GM11168 (cell line): ENCODE results near the gene CYP46A1.
"Not testable (repeated sequence)": the region's sequence is repeated elsewhere in the genome, so short reads cannot be mapped to it uniquely, and the experiment has no call there.

ENCODE experiments used
- in situ Hi-C: fragments of 300-500 bp; cut with MboI; formaldehyde crosslinking; loops from one replicate; pipeline ENCODE4 v1.12.0; 2022; ENCODE audit warnings: low sequenced_read_pairs; ENCODE audit not compliant: unreplicated experiment

Gene CYP46A1

DNA sequence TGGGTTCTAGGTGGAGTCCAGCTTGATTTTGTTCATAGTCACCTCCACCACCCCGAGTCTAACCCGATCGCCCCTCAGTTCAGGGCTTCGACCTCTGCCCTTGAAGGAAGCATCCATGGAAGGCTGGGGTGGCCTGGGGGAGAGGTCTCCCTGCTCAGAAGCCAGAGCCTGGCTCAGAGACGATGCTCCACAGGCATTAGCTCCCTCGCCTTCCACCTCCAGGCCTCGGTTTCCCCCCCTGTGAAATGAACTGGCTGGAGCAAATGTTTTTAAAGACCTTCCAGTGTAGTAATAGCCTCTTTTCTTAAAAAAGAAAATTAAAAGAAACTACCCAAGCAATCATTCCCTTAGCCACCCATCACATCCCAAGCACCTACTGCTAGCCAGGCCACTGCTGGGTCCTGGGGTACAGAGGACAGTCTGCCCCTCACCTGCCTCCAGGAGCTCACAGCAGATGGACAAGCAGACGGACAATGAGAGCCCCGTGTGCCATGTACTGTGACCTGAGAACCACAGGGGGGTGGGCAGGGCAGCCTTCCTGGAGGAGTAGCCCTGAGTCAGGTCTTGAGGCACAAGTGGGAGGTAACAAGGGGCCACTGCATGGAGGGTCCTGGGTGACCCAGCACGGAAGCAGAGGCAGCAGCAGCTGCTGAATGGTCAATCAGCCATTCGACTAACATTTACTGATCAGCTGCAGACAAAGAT is 66.8 kb downstream of the CYP46A1 start:
- in situ Hi-C loops = no loop called here

DNA sequence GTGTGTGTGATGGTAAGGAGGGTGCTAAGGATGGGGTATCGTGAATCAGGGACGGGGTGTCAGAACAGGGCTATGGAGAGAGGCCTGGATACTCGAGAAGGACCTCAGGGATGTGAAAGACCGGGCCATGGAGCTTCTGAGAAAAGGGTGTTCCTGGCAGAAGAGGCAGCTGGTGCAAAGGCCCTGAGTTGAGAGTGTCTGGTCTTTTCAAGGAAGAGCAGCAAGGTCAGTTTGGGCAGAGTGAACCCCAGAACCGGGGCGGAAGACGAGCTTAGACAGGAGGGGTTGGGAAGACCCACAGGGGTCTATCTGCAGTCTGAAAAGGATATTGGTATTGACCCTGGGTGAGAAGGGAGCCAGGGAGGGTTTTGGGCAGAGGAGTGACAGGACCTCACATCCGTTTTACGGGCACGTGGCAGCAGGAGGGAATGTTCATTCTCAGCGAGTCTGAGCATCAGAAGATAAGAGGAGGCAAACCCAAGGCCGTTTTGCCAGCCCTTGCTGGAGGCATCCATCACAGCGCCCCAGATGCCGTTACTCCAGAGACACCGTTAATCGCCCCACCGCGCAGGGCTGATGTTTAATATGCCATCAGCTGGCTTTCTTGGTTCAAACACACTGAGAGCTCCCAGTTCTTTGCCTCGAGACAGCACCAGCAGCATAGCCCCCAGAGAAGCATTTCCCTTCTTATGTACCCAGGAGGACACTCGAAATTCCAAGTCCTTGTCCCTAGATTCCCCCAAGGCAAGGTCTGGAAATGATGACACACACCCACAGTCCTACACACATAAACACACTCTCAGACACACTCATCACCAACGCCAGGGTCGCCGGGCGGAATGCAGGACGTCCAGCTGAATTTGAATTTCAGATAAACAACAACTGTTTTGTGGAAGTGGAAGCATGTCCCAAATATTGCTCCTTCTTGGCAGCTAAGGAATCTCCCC is 67.7 kb downstream of the CYP46A1 start:
- in situ Hi-C loops = no loop called here

DNA sequence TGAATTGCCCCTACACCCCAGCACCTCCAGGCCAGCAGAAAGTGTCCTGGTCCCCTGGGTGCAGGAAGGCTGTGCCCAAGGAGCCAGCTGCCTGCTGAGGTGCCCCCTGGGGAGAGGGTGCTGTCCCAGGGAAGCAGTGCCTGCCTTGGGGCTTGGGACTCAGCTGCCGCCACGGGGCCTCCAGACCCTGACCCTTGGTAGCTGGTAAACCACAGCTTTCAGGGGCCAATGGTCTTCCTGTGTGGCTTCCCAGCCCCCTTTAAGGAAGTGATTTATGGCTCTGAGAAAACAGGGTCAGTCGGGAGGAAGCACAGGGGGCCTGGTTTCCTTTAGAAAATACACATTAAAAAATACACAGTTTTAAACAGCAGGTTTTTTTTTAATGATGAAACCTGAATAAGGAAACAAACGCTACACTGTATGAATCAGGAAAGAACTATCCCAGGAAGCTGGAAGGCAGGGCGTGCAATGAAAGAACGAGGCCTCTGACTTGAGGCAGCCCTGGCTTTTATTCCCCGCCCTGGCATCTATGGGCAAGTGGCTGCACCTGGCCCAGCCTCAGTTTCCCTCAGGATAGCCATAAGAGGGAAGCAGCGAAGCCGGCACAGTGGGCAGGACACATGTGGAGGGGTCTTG is 68.5 kb downstream of the CYP46A1 start:
- in situ Hi-C loops = no loop called here

DNA sequence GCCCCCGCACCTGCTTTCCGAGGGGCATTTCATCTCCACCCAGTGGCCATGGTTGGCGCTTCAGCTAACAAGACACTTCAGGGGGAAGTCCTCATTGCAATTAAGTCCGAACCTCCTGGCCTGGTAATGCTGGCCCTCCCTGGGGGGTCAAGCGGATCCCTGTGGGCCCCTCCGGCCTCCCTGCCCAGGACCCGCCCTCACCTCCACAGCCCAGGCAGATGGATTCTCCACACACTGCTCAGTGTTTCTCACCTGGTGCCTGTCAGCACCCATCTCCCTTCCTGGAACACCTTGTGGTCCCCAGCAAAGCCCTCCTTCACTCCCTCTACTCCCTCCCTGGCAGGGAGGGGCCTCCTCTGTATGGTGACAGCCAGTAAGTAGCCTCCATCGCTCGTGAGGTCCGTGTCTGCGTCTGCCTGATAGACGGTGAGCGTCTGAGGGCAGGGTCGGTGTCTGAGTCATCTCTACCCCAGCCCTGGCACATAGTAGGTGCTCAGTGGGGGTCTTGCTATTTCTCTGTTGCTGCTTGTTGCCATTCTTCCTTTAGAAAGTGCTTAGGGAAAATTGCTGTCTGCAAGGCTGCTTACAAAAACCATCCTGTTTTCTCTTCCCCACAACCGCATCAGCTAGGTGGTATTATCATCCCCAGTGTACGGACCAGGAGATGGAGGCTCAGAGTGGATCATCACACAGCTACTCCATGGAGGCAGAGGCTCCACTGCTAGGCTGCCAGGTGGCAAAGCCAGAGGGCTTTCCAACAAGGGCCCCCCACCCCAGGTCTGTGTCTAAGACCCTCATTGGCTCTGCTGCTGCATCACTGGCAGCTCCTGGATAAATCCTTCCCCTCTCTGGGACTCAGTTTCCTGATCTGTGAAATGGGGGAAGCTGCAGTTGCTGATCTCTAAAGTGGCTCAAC is 69.4 kb downstream of the CYP46A1 start:
- in situ Hi-C loops = no loop called here

DNA sequence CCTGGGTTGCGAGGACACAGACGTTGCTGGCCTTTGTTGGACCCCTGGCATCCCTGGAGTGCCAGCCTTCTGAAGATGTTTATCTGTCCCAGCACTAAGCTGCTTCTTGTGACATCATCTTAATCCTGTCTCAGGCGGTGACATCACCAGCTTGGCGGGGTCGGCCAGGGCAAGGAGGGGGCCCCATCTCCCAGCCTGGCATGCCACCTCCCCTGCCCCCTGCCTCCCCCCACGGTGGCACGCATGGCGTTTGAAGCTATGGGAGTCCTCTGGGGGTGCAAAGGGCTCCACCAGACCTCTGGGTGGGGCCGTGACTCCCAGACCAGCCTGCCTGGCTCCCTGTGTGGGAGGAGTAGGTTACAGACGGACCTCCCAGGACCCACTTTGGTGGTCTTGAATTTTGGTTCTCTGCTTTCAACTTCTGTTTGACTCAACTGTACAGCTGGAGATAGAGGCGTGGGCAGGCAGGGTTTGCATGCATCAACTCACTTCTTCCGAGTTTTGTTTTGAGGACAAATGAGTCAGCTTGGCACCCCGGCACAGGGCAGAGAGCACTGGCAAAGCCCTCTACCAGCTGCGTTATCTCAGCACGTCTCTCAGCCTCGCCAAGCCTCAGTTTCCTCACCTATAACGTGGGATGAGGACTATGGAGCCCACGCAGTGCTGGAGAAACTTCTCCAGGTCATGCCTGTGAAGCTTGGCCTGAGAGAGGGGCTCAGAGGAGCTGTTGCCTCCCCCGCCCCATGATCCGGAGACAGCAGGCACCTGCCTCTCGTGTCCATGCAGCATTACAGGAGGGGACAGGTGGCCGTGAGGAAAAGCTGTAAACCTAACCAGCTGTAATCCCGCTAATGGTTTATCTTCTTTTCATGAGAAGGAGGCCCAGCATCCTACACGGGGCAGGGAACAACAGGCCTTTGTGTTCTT is 70.3 kb downstream of the CYP46A1 start:
- in situ Hi-C loops = no loop called here

DNA sequence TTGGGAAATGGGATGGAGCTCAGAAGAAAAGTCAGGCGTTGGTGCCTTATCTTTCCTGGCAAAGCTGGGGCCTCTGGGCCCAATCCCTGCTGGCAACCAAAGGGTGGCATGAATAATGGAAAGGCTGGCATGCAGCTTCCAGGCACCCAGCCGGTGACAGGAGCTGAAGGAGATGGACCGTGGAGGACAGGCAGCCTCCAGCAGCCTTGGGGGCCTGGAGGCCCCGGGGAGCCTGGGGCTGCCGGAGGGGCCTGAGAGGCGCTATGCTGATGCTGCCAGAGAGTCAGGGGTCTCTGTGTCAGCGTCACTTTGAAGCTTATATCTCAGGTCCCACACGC is 70.9 kb downstream of the CYP46A1 start:
- in situ Hi-C loops = no loop called here

DNA sequence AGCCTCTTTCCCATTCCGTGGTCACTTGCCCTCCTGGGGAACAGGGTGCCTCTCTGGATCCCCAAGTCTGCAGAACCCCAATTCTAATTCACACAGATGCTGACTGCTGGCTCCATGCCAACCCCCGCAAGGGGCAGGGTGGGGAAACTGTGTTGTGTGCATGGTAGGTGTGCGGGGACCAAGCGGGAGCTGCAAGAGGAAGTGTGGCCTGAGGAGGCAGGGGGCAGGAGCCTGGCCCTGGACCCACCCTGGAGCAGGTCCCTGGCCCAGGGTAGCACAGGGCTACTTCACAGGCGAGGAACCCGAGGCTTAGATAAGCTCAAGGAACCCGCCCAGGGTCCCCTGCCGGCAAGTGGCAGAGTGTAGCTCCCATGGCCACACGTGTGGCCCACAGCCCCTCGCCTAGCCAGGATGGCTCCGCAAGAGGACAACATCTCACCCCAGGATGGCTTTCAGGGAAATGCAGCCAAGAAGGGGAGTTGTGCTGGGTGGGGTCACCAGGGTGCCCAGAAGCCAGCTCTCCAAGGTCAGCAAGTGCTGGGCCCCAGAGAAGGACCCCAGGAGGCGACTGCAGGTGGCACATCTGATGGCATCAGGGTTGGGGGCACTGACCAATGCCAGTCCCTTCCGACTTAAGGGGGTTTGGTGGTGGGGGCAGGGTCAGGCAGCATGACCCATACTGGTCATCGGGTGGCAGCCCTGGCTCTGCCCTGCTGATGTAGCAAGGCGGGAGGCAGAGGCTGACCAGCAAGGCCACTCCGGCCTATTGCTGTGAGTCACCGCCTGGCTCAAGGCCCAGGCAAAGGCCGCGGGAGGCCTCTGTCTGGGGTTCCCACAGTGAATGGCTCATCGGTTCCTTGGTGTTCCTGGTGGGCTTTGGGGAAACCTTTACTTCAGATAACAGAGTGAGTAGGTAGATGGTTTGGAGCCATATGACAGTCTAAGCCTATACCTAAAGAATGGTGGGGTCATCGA is 71.8 kb downstream of the CYP46A1 start:
- in situ Hi-C loops = no loop called here

DNA sequence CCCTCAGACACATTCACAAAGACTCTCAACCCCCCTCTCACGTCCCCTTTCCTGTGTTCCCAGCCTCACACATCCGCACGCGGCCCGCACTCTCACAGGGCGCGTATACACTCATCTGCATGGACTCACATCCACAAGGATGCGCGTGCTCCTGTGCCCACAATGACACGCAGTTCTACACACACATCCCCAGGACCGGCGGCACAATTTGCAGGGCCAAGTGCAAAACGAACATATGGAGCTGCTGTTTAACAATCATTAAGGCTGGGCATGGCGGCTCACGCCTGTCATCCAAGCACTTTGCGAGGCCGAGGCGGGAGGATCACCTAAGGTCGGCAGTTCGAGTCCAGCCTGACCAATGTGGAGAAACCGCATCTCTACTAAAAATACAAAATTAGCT is 72.7 kb downstream of the CYP46A1 start:
- in situ Hi-C loops = no loop called here

DNA sequence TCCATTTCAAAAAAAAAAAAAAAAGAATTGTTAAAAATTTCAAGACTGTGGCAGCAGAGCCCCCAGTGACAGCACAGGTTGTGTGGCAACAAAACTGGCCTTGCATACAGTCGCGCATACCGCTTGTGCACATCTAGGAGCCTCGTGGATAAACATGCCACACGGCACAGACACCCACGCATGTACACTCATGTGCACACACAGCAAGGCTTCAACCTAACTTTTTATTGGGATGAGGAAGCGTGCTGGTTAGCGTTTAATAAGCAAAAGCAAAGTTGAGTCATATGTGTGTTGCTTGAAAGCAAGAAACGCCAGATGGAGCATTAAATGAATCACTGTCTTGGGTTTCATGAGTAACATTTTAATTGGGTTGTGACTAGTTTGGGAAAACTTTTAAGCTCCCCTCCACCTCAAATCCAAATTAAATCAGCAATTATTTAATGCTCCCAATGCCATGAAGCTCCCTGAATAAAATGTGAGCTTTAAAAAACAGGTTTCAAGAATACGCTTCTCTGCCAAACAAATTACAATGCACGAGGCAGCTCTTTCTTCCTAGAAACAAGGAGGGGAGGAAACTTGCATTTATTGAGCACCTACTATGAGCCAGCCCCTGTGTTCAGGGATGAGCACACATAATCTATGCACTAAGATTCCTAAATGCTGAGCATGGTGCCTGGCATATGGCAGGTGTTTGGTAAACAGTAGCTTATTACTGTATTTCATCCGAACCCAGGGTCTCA is 73.4 kb downstream of the CYP46A1 start:
- in situ Hi-C loops = no loop called here

DNA sequence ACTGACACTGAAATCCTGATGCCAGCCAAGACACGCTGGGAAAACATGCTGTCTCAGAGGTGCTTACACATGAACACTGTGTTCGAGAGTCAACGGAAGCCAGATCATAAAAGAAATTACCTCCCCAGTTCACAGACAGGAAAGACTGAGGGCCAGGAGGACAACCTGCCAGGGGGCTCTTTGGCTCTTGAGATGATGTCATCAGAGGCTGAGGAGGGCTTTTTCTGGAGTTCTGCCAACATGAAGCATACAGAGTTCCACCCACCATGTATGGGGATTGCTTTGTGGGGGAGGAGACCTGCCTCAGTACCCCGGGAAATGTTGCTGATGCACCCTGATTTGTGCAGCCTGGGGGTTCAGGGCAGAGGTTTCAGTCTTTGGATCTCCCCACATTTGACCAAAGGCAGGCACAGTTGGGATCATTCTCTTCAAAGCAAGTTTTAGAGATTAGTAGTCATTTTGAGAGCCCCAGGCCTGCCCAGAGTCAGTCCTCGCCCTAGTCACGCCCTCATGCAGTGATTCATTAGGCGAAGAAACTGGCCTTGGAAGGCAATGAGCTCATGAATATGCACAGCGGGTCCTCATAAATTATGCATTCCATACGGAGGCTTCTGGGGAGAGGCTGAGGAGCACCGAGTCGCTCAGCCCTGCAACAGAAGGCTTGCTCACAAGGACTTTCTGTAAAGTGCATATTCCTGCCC is 74.2 kb downstream of the CYP46A1 start:
- in situ Hi-C loops = no loop called here

DNA sequence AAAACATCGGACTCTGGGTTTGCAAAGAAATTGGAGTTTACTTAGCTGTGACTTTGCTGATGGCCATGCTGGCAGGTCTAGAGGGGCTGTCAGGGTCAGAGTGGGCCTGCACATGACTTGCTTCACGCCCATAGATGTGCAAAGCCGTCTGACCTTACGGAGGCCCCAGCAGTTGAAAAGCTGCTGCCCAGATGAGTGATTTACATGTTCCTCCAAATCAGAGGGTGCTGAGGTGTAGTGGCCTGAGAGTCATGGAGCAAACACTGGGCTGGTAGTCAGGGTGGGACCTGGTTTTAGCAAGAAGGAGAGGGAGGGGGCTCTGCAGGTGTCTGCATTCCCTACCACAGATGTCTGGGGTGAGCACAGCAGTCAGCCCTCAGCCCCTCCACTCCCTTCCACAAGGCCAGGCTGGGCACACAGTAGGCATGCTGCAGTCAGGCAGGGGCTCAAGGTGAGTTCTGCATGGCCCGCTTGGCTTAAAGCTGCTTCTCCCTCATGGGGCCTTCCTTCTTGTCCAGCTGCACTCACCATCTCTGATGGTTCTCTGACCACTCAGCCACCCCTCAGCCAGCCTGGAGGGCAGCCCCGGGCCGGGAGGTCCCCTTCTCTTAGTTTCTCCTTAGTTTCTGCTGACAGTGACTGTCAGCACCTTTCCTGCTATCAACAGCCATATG is 74.9 kb downstream of the CYP46A1 start:
- in situ Hi-C loops = no loop called here

DNA sequence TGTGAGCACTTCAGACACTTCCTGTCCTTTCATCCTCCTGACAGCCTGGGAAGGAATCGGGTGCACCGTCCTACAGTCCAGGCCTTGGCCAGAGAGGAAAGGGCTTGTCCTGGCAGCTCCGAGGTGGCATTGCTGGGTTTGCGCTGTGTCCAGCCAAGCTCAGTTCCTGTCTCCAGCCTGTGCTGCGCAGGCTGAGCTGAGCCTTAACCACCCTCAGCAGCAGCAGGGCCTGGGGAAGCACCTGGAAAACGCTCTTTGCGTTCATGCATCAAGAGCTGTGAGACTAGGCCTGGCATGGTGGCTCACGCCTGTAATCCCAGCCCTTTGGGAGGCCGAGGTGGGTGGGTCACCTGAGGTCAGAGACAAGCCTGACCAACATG is 75.4 kb downstream of the CYP46A1 start:
- in situ Hi-C loops = no loop called here

DNA sequence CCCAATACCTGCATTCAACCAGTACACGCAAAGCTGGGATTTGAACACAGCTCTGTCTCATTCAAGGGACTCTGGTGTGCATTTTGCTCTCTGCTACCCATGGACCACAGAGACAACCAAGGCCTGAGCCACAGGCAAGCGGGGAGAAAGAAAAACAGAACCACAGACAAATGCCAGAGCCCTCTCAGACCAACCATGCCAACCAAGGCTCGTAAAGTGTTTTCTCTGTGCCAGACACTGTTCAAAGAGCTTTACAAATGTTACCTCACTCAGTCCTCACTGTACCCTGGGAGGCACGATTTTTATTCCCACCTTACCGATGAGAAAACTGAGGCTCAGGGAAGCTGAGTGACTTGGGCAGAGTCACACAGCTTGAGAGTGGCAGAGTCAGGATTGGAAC is 76.7 kb downstream of the CYP46A1 start:
- in situ Hi-C loops = no loop called here

DNA sequence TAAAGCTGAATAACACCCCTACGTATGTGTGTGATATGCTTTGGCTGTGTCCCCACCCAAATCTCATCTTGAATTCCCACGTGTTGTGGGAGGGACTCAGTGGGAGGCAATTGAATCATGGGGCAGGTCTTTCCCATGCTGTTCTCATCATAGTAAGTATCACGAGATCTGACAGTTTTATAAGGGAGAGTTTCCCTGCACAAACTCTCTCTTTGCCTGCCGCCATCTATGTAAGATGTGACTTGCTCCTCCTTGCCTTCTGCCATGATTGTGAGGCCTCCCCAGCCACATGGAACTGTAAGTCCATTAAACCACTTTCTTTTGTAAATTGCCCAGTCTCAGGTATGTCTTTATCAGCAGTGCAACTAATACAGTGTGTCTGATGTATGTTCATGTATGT is 78.8 kb downstream of the CYP46A1 start:
- in situ Hi-C loops = not testable (repeated sequence)

DNA sequence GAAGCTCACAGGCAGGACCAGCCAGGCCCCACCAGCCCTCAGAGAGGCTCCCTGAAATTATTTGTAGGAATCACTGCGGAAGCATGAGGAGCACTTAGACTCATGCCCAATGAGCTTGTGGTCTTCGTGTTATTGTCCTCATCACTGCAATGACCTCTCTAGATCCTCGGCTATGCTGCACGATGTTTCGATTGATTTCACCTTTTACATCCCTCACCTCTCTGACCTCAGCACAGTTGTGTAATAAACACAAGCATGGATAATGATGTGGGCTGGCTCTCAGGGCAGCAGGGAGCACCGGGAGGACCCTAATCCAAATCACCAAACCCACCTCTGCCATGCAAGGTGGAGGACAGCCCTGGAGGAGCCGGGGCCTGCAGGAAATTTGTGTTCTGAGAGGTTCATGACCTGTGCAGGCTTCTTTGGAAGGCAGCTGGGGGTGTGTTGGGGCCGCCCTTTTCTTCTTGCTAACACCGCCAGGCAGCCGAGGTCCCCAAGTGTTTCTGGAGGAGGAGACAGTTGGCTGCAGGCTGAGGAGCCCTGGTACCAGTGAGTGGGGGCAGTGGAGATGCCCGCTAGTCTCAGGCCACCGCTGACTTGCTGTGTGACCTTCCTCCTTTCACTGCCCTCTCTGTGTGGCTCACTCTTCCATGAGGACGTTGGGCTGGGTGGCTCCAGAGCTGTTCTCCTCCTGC is 79.6 kb downstream of the CYP46A1 start:
- in situ Hi-C loops = no loop called here

DNA sequence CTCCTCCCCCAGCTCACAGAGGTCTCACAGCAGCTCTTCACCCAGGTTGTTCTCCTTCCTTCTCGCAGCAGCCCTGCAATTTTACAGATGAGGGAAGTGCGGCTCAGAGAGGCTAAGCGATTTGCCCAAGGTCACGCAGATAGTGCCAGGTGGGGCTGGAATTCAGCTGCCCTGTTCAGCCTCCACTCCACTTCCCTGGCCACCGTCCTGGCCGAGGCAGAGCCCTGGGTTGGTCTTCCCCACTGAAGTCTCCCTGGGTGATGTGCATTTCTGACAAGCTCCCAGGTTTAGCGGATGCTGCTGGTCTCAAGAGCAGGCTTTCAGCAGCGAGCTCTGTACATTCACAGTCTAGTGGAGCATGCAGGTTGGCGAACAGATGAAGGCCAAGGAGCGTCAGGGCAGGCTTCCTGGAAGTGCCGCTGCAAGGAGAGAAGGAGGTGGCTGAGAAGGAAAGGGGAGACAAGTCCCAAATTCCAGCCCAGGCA is 80.2 kb downstream of the CYP46A1 start:
- in situ Hi-C loops = no loop called here
